Bronchus fibroblast of lung (primary cell): ENCODE data around the gene C1R. TPM values are rescaled to one million over a fixed set of nuclear protein-coding genes. Genes with fewer than 3 reads are reported as not detected.

Source experiments
- total RNA-seq: library from RNA; depleted of rRNA; stranded (reverse); fragments of >200 nt; gene quantifications from 2 replicates; pipeline ENCODE4 v1.2.3, GENCODE V29; 2015

The C1R gene
- total RNA-seq = 101 and 103 TPM in 2 replicates

DNA sequence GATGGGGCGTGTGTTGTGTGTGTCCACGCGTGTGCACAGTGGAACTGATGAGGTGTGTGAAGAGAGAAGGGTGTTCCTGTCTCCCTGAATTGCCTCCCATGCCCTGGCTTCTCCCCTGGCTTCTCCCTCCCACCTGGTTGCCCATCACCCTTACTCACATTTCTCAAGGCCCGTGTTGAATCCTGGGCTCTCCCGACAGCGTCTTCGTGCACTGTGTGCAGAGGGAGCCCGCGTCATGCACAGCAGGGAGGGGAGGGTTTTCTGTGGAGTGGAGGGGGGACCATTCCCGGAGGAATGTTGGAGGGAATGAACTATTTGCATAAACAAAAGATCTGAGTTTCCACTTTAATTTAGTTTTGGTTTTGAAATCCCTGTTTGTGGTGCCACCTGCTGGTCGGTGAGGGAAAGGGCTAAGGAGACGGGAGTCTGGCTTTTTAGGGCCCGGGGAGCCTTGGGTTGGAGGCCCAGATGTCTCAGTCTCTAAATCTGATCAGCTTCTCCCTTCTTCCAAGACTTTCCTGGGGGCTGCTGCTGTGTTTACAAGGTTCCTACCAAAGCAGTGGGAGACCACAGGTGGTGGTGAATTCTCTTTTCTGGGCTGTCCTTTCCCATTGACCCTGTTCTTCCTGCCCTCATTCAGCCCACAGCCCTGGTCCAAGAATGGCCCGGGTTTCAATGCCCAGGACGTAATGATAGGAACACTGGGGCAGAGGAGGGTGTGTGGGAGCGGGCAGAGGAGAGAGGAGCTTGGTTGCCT lies at the start of gene C1R:
TSS of gene C1R (minus strand) at position 217 of the 757 bp plus-strand sequence. CDS start at position 160, 57 bp downstream.

DNA sequence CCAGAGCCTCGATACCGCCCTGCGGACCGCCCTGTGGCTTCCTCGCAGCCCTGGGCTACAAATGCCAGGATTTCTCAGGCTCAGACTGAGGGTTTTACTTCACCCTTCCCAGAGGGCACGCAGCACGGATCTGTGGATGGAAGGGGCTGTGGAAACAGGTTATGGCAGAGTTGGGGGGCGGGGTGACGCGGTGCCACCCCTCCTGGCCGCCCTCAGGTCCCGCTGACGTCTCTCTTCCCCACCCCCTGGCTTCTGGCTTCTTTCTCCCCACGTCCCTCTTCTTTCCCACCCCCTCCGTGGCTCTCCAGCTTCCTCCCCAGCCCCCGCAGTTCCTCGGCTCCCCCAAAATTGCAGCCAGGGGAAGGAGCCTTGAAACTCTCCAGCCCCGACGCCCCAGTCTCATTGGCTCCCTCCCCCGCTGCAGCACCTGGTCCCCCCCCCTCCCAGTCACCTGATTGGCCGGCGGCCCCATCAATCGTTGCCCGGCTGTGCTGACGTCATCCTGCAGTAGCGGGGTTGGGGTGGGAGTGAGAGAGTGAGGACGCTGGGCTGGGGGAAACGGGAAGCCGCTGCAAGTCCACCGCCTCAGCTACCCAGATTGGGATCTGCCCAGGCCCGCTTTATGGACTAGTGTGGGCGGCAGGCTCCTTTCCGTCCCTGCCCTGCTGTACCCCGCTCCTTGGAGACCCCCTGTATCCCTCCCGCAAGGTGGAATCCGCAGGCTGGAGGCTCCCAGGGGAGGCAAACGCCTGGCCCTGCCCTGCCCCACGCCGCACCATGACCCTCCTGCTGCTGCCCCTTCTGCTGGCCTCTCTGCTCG lies 37.8 kb upstream of the C1R start, which contains the start of gene CLSTN3:
TSS of gene CLSTN3 (plus strand) at position 500 of the 820 bp plus-strand sequence. CDS start at position 778, 278 bp downstream.

DNA sequence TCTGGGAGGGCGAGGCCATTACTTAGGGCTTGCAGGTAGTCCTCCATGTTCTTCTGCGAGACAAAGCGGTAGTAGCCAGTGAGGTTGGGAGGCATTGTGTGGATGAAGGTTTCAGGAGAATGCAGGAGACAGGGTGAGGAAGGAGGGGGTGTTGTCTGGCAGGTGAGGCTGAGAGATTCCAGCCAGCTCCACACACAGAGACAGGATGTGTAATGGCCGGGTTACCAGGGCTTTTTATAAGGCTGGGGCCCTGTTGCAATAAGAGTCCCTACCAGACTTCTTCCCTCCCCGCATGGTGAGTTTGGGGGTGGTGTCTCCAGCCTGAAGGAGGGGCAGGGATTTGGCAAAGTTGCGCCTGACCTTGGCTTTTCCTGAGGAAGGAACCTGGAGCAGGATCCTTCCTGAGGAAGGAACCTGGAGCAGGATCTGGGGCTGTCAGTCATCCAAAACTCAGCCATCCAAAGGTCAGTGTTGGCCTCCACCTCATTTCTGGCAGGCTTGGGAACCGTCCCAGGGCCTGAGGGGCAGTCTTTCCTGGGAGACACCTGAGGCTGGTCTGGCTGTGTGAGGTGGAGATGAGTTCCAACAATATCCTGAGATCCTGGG lies 36.5 kb upstream of the C1R start, which contains the start of gene RBP5:
TSS of gene RBP5 (minus strand) at position 209 of the 606 bp plus-strand sequence. CDS start at position 95, 114 bp downstream.

DNA sequence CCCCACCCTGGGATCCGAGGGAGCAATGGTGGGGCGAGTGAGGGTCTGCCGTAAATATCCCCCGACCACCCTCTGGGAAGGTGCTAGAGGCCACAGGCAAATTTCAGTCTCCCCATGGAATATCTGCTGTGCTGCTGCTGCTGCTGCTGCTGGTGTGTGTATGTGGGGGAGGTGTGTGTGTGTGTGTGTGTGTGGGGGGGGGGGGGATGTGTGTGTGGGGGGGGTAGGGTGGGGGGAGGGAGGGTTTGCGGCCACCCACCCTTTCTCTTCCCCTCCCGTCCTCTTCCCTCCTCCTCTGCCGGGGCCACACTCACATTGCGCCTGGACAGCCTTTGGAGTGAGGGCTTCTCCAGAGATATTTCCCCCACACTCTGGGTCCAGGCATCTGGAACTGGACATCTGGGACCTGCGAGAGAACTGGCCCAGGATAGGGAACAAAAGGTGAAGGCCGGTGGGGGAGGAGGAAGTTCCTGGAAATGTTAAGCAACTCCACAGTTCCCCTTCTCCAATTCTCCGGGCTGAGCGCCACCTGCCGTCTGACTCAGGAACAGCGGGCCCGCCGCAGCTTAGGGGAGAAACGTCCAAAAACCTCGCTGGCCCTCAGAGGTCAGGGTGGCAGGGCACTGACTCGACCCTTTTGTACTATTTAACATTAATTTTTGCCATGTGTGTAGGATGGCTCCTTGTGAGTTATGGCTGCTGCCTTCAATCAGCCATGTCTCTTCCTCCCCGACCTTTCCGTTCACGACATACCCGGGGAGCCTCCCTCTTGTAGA lies 16.7 kb upstream of the C1R start, which contains the start of gene C1RL:
TSS of gene C1RL (minus strand) at position 419 of the 776 bp plus-strand sequence. CDS start at position 385, 34 bp downstream.

DNA sequence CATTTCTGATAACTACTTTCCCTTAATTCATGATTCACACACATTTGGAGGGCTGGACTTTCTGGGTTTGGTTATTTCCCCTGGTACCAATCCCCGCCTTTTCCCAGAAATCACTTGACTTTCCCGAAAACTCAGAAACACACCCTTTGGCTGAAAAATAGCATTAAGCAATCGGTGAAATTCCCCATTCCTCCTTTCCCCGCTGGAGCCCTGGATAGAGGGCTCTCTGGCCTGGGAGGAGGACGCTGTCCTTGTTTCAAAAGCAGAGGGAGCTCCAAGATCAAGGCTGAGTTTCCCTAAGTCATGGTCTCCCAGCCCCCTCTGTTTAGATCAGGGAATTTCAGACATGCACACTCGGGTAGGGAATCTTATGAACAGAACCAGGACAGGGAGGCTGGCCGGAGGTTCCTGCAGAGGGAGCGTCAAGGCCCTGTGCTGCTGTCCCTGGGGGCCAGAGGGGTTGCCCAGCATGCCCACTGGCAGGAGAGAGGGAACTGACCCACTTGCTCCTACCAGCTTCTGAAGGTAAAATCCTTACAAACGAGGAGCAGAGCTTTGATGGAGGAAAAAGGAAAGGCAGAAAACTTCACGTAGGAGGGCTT lies 31.8 kb downstream of the C1R start, which contains the start of gene C1S:
TSS of gene C1S (plus strand) at position 366 of the 602 bp plus-strand sequence. CDS start 1,195 bp downstream, outside the sequence.

Other genes with a start within 250 kb of the C1R start
- gene CDCA3, start 241.2 kb downstream of the C1R start, total RNA-seq = 103 and 118 TPM in 2 replicates
- gene USP5, start 240.3 kb downstream of the C1R start, total RNA-seq = 80.7 and 84.2 TPM in 2 replicates
- gene TPI1, start 224.9 kb downstream of the C1R start, total RNA-seq = 1,045 and 1,081 TPM in 2 replicates
- 12.6 and 15.6 TPM in 2 replicates for gene SPSB2, start 219.1 kb downstream of the C1R start, total RNA-seq
- 8.8 and 10.8 TPM in 2 replicates for gene LRRC23, start 187.6 kb downstream of the C1R start, total RNA-seq
- gene ENO2, start 177.9 kb downstream of the C1R start, total RNA-seq = 9.6 and 10.4 TPM in 2 replicates
- 12.1 and 14.6 TPM in 2 replicates for gene ATN1, start 164.5 kb downstream of the C1R start, total RNA-seq
- gene RNU7-1, start 148.6 kb downstream of the C1R start, total RNA-seq = not detected in 2 replicates
- gene C12orf57, start 148.4 kb downstream of the C1R start, total RNA-seq = 267 and 309 TPM in 2 replicates
- 4.9 and 5.4 TPM in 2 replicates for gene PTPN6, start 141.1 kb downstream of the C1R start, total RNA-seq
- gene PHB2, start 121.8 kb downstream of the C1R start, total RNA-seq = 372 and 405 TPM in 2 replicates
- 48.4 and 58.4 TPM in 2 replicates for gene EMG1, start 121.5 kb downstream of the C1R start, total RNA-seq
- 21.5 and 21.7 TPM in 2 replicates for gene LPCAT3, start 74.0 kb downstream of the C1R start, total RNA-seq
- 29.8 and 36.6 TPM in 2 replicates for gene C1S, start 31.7 kb downstream of the C1R start, total RNA-seq
- 26.2 and 26.9 TPM in 2 replicates for gene C1RL, start 16.8 kb upstream of the C1R start, total RNA-seq
- gene RBP5, start 36.4 kb upstream of the C1R start, total RNA-seq = not detected in 2 replicates
- 6.1 and 9.7 TPM in 2 replicates for gene CLSTN3, start 37.9 kb upstream of the C1R start, total RNA-seq
- gene PEX5, start 97.2 kb upstream of the C1R start, total RNA-seq = 14.1 and 15.8 TPM in 2 replicates
- gene ACSM4, start 211.6 kb upstream of the C1R start, total RNA-seq = not detected in 2 replicates